Measurements from ENCODE around the gene WDR12.

- TF ChIP-seq POLR2AphosphoS5 (IDR thresholded peaks at IDR 0.05; ENCODE audit: low read depth, low read length), result no peak
- TF ChIP-seq TAF1 (IDR thresholded peaks at IDR 0.05; ENCODE audit: borderline replicate concordance, insufficient read depth, low read length), result no peak
- TF ChIP-seq REST (IDR thresholded peaks at IDR 0.05; ENCODE audit: insufficient read depth in 1 of 2, low read depth in 2 of 2, low read length in 2 of 2), result no peak
Measured at GRCh38 chr2:202871300-202872141, 40.0 kb downstream of the WDR12 start, which contains the start of gene ICA1L.

All from PFSK-1 (cell line).